Measurements from ENCODE around the gene XIRP2.

Gene XIRP2

DNA sequence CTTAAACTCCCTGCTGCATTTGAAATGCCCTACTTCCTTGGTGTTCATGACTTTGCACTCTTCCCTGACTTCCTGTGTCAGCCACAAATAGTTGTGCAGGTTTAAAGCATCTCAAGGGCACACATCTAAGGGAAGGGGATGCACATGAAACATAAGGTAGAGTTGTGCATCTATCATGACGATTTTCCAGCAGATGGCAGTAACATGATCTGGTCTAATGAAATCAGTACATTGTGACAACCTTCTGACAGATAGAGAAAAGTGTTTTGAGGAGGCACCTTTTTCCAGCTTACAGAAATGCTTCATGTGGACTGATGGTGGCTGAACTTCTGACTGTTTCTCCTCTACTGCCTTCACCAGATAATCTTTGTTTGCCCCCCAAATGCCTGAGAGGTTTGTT is 238.9 kb downstream of the XIRP2 start:
- TF ChIP-seq, protein P1, sequence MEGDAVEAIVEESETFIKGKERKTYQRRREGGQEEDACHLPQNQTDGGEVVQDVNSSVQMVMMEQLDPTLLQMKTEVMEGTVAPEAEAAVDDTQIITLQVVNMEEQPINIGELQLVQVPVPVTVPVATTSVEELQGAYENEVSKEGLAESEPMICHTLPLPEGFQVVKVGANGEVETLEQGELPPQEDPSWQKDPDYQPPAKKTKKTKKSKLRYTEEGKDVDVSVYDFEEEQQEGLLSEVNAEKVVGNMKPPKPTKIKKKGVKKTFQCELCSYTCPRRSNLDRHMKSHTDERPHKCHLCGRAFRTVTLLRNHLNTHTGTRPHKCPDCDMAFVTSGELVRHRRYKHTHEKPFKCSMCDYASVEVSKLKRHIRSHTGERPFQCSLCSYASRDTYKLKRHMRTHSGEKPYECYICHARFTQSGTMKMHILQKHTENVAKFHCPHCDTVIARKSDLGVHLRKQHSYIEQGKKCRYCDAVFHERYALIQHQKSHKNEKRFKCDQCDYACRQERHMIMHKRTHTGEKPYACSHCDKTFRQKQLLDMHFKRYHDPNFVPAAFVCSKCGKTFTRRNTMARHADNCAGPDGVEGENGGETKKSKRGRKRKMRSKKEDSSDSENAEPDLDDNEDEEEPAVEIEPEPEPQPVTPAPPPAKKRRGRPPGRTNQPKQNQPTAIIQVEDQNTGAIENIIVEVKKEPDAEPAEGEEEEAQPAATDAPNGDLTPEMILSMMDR (IDR thresholded peaks at IDR 0.05; ENCODE audit: control insufficient read depth, extremely low read depth, insufficient read depth): peak; percentile 39
- no peak overlapping the region for H3K4me3 ChIP-seq (ENCODE audit: low read depth, low read length)
- peak; percentile 2 for DNase-seq (ENCODE audit: low read depth)

DNA sequence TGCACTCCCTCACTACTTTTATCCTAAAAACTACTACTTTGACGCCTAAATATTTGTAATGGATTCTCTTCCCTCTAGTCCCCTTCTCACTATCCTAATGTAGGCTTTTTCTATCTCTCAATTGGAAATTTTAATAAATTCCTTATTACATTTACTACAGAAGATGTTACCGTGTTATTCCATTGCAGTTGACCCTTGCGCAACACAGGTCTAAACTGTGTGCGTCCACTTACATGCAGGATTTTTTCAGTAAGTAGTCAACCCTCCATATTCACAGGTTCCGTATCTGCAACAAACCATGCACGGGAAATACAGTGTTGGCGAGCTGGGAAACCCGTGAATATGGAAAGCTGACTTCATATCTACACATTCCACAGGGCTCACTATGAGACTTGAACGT is 239.8 kb downstream of the XIRP2 start:
- H3K4me3 ChIP-seq (ENCODE audit: low read depth, low read length): no peak overlapping the region
- DNase-seq (ENCODE audit: low read depth): no peak
- TF ChIP-seq, protein P1 (IDR thresholded peaks at IDR 0.05; ENCODE audit: control insufficient read depth, extremely low read depth, insufficient read depth): no peak

DNA sequence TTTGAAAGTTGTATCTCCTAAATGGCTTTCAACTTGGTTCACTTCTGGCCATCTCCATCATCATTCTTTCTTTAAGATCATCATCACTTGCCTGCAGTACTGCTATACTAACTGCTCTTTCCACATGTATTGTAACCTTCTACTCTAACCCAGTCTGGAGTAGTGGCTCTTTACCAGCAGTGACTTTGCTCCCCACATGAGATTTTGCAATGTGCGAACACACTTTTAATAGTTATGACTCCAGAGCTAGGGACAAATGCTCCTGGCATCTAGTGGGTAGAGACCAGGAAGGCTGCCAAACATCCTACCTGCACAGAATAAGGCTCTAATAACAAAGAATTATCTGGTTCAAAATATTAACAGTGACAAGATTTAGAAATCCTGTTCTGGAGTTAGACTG is 243.8 kb downstream of the XIRP2 start:
- no peak for DNase-seq (ENCODE audit: low read depth)
- TF ChIP-seq, protein P1 (IDR thresholded peaks at IDR 0.05; ENCODE audit: control insufficient read depth, extremely low read depth, insufficient read depth): no peak
- no peak overlapping the region for H3K4me3 ChIP-seq (ENCODE audit: low read depth, low read length)

DNA sequence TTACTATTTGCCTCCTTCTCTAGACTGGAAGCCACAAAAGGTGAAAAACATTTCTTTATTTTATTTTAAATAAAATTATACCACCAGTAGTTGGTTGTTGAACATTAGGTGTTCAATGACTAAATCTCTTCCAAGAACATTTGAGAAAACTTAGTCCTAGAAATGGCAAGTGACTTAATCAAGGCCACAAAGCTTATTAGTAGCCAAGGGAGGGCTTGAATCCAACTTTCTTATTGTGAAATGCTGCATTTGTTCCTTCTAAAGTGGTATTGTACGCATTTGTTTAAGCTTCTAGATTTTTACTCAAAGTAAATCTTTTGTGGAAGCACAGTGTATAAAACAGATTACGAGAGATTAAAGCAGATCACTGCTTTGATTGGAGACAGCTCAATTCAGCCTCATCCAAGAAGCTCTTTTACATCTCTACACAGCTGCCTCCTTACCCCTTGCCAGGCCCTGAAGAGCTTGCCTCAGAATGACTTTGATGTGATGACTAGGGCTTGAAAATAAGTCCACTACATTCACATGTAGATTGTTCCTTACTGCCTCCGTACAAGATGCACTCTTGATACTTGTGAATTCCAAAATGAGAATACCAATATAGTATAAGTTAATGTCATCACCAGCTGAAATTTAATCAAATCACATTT is 244.8 kb downstream of the XIRP2 start:
- DNase-seq (ENCODE audit: low read depth): no peak
- TF ChIP-seq, protein P1 (IDR thresholded peaks at IDR 0.05; ENCODE audit: control insufficient read depth, extremely low read depth, insufficient read depth): no peak
- H3K4me3 ChIP-seq (ENCODE audit: low read depth, low read length): no peak overlapping the region

DNA sequence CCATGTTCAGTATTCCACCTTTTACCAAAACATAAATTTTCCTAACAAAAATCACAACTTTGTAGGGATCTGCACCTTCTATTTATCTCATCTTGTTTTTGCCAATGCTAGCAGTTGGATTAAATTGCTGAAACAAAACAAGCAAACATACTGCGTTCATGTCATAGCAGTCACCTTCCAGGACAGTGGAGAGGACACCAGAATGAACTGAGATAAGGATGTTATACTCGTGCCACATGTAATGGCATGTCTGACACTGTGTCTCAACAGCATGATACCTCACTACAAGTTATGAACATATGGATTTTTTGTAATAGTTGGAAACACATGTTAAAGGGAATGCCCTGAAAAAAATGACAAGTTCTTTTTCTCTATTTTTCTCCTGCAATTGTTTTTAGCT is 245.3 kb downstream of the XIRP2 start:
- DNase-seq (ENCODE audit: low read depth): no peak
- H3K4me3 ChIP-seq (ENCODE audit: low read depth, low read length): no peak overlapping the region
- TF ChIP-seq, protein P1 (IDR thresholded peaks at IDR 0.05; ENCODE audit: control insufficient read depth, extremely low read depth, insufficient read depth): no peak

DNA sequence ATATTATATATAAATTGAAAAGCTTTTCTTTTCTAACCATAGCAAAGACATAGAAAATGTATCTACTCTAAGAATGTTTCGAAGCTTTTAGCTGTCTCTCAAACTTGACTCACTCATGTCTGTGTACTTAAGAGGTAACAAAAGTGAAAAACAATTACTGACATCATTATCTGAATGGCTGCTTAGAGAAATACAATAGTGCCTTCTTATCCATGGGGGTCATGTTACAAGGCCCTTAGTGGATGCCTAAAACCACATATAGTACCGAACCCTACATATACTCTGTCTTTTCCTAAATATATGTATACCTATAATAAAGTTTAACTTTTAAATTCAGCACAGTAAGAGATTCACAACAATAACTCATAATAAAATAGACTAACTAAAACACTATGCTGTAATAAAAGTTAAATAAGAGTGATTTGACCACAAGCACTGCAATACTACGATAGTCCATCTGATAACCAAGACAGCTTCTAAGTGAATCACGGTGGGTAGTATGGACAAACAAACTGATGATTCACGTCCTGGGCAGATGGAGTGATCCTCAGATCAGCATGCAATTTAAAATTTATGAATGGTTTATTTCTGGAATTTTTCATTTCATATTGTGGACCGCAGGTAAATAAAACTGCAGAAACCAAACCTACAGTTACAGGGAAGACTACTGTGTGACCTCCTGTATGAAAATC is 246.2 kb downstream of the XIRP2 start:
- no peak for DNase-seq (ENCODE audit: low read depth)
- TF ChIP-seq, protein P1 (IDR thresholded peaks at IDR 0.05; ENCODE audit: control insufficient read depth, extremely low read depth, insufficient read depth): no peak
- H3K4me3 ChIP-seq (ENCODE audit: low read depth, low read length): no peak overlapping the region

All from LNCaP clone FGC (cell line).